H1 (cell line): ENCODE results near the gene HIBCH.

Source experiments
- CHD2 ChIP-seq: IDR thresholded peaks from 2 replicates; pipeline ENCODE4 v1.6.1; 2012; ENCODE audit warnings: low read length, improper control_type of control experiment
- KDM5A ChIP-seq: fragments of 200-600 bp; IDR thresholded peaks from 2 replicates; pipeline ENCODE4 v1.7.1; 2012; ENCODE audit warnings: mild to moderate bottlenecking, low read length, inconsistent platforms, mixed read lengths

DNA sequence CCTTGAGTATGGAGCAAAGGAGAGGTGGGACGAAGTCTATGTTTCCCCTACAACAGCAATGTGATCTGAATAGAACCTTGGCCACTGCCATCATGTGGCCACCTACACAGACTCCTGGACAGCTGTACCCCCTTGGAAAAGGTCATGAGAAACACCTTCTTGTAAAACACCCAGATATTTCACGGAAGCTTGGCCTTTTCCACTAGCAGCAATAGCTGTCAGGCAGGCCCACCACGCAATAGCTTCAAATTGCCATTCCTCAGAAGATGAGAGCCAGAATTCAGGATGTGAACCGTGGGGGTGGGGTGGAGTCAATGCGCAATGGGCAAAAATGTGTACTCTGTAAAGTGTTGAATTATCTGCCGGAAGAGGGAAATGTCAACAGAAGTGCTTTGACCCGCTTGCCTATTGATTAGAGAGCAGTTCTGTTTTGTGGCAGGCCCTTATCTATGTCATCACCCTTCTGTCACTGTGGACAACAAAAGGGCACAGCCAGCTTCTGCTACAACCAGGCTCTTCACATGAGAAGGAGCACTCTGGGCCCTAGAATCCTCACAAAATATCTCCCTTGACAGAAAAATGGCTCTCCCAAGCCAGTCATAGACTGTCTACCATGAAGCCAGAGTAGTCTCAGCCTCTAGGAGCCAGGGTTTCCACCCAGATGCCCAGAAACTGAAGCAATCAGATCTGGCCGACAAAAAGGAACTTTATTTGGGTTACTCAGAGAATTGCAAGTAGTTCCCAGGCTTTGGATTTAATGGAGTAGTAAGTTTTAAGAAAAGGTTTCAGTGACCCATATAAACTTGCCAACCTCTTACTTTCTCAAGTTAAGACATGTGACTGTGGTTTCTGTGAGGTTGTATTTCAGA is 33.3 kb upstream of the HIBCH start:
- no peak for TF ChIP-seq CHD2
- no peak for TF ChIP-seq KDM5A
